HEK293T (cell line): Measurements from ENCODE around the gene KRTAP10-7.

ENCODE experiments used
- ARNT ChIP-seq: fragments of 450-650 bp; IDR thresholded peaks from 2 replicates; pipeline ENCODE4 v1.6.1; 2017; ENCODE audit warnings: mild to moderate bottlenecking
- ELF4 ChIP-seq: fragments of 450-650 bp; IDR thresholded peaks from 2 replicates; pipeline ENCODE4 v1.6.1; 2017; ENCODE audit warnings: antibody characterized with exemption
- FOXA1 ChIP-seq: fragments of 450-650 bp; IDR thresholded peaks from 2 replicates; pipeline ENCODE4 v1.6.1; 2016; ENCODE audit warnings: mild to moderate bottlenecking
- FOXM1 ChIP-seq: fragments of 450-650 bp; IDR thresholded peaks from 2 replicates; pipeline ENCODE4 v1.6.1; 2017; ENCODE audit warnings: mild to moderate bottlenecking, borderline replicate concordance
- LEF1 ChIP-seq: fragments of 450-650 bp; IDR thresholded peaks from 2 replicates; pipeline ENCODE4 v1.6.1; 2017; ENCODE audit warnings: mild to moderate bottlenecking, borderline replicate concordance
- SP1 ChIP-seq: fragments of 450-650 bp; IDR thresholded peaks from 2 replicates; pipeline ENCODE4 v1.6.1; 2017

DNA sequence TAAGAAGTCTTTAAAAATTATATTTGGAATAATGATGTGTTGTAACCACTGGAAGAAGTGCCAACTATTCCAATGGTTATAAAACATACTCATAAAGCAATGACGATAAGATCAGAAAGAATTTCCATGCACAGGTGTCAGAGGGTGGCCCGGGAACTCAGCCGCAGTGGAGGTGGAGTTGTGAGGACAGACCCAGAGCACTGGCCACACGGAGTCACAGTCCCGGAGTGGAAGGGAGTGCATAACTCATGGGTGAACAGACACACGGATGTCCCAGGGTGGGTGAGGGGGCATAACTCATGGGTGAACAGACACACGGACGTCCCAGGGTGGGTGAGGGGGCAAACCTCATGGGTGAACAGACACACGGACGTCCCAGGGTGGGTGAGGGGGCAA is 24.4 kb upstream of the KRTAP10-7 start:
- TF ChIP-seq LEF1 (no peak), ELF4 (no peak), FOXA1 (no peak), FOXM1 (no peak), ARNT (no peak), SP1 (no peak)
